Mesodermal cell (in vitro differentiated cells): ENCODE data around the gene IDH3G.

ENCODE experiments used
- H3K27ac ChIP-seq: 2 replicates; pipeline ENCODE4 v1.7.0; 2013; ENCODE audit warnings: mild to moderate bottlenecking, low read depth, low read length, moderate library complexity; ENCODE audit not compliant: severe bottlenecking
- H3K36me3 ChIP-seq: 2 replicates; pipeline ENCODE4 v1.7.1; 2013; ENCODE audit warnings: mild to moderate bottlenecking, low read length, moderate library complexity; ENCODE audit not compliant: control insufficient read depth, insufficient read depth
- H3K4me1 ChIP-seq: one replicate; pipeline ENCODE4 v1.7.1; 2013; ENCODE audit warnings: mild to moderate bottlenecking, low read length; ENCODE audit not compliant: insufficient read depth, control insufficient read depth, poor library complexity, severe bottlenecking
- H3K4me3 ChIP-seq: 2 replicates; pipeline ENCODE4 v1.7.0; 2013; ENCODE audit warnings: low read length, control low read depth, mild to moderate bottlenecking; ENCODE audit not compliant: insufficient read depth, poor library complexity, severe bottlenecking; ENCODE audit errors: extremely low read depth
- H3K9me3 ChIP-seq: 2 replicates; pipeline ENCODE4 v1.7.1; 2013; ENCODE audit warnings: mild to moderate bottlenecking, low read length, moderate library complexity; ENCODE audit not compliant: control insufficient read depth
- WGBS, 2 experiments: methylation state at CpG; one replicate each; pipeline ENCODE4 v1.1.5; 2013; ENCODE audit warnings: missing lambda C conversion rate in 2 of 2; ENCODE audit not compliant: insufficient coverage in 2 of 2; 5-methylcytosine and 5-hydroxymethylcytosine counted together

The IDH3G gene

DNA sequence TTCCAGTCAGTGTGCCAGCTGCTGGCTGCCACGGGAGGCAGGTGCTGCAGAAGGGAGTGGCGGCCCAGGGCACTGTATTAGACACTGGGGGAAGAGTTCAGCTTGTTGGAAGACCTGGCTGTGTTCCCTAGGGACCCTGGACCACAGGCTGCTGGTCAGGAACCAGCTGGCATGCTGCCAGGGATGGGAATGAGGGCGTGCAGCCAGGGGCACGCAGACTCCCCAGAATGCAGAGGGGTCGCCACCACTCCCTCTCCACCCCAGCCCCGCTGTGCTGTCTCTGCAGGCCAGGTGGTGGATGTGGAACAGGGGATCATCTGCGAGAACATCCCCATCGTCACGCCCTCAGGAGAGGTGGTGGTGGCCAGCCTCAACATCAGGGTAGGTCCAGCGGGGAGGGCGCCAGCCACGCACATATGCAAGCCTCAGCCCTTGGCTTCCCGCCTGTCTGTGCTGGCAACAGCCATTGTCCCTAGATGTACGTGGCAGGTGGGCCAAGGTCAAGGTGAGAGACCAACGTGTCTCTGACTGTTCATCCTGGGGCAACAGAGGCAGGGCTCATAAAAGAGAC is 57.2 kb downstream of the IDH3G start:
- Histone ChIP-seq H3K4me3 (no peak overlapping the region), H3K36me3 (no peaks in the 10 kb centered on the region), H3K4me1 (no peaks in the 10 kb centered on the region), H3K27ac (no peak overlapping the region), H3K9me3 (peaks cover 2% of the 10 kb centered on the region)
- WGBS, 2 experiments = 97 to 100% methylated on average over 2 to 8 of the region's 15 CpGs

DNA sequence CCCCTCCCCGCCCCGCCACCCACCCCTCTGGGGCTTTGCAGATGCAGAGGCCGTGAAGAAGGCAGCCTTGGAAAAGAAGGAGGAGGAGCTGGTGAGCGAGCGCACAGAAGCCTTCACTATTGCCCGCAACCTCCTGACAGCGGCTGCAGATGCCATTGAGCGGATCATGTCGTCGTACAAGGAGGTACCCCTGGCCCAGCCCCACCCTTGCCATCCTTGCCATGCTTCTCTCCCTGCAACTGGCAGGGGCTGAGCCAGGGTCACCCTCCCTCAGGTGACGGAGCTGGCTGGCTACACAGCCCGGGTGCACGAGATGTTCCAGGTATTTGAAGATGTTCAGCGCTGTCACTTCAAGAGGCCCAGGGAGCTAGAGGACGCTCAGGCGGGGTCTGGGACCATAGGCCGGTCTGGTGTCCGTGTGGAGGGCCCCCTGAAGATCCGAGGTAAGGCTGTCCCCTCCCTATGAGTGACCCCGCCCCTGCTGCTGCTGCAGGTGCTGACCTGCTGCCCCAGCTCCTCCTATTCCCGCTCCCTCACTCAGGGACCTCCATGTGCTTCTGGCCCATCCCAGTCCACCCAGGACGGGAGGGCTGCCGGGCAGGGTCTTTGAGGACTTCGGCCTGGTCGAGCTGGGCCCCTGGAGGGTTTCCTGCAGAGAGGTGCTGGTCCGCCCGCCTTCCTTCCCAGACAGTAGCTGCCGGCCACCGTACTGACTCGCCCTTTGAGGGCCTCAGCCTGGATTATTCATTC is 57.9 kb downstream of the IDH3G start:
- Histone ChIP-seq H3K9me3 (peaks cover 9% of the 10 kb centered on the region), H3K27ac (no peak overlapping the region), H3K36me3 (peaks cover 3% of the 10 kb centered on the region), H3K4me3 (no peak overlapping the region), H3K4me1 (no peaks in the 10 kb centered on the region)
- 85 to 87% methylated on average over 9 to 12 of the region's 30 CpGs for WGBS, 2 experiments
